ENCODE data around the gene RBM22. TPM values are rescaled to one million over a fixed set of nuclear protein-coding genes. Genes with fewer than 3 reads are reported as not detected.

The RBM22 gene
- total and polyA plus RNA-seq, 2 experiments from 2014 or later: 32.9 to 42.6 TPM

GRCh38 chr5:150659360-150660107, 41.3 kb downstream of the RBM22 start:
- Histone ChIP-seq H3K27ac (no peak overlapping the region), H3K79me2 (no peaks in the 10 kb centered on the region), H3K9me2 (replicated peaks; ENCODE audit: insufficient read depth) (no peaks in the 10 kb centered on the region), H4K20me1 (ENCODE audit: insufficient read depth, poor library complexity, severe bottlenecking) (no peaks in the 10 kb centered on the region), H3K27me3 (no peaks in the 10 kb centered on the region), H3K9me3 (ENCODE audit: low read depth) (no peaks in the 10 kb centered on the region), H3K4me2 (no peak overlapping the region), H2AFZ (no peak overlapping the region), H3K4me1 (ENCODE audit: insufficient read depth) (peaks cover 22% of the 10 kb centered on the region), H3K4me3 (no peak overlapping the region), H3K36me3 (replicated peaks; ENCODE audit: insufficient read depth, low read depth) (no peaks in the 10 kb centered on the region)
- 93% methylated on average over 10 of the region's 11 CpGs for WGBS (ENCODE audit: low lambda C conversion rate, missing lambda C conversion rate)
- no peak for TF ChIP-seq EZH2 (IDR thresholded peaks at IDR 0.05; ENCODE audit: borderline replicate concordance)
- no peak for TF ChIP-seq EZH2phosphoT487 (IDR thresholded peaks at IDR 0.05; ENCODE audit: low read depth, severe bottlenecking, unreplicated experiment)
- no peak for TF ChIP-seq CTCF (IDR thresholded peaks at IDR 0.05; ENCODE audit: poor library complexity)
- DNase-seq (ENCODE audit: low spot score): no peak

- no peak overlapping the region for H2AFZ ChIP-seq
- peak; percentile 16 for DNase-seq (ENCODE audit: low spot score)
- H3K79me2 ChIP-seq: no peaks in the 10 kb centered on the region
- H3K27me3 ChIP-seq: no peaks in the 10 kb centered on the region
- H3K9me2 ChIP-seq (replicated peaks; ENCODE audit: insufficient read depth): no peaks in the 10 kb centered on the region
- H3K4me3 ChIP-seq: no peak overlapping the region
- 82% methylated on average over 3 of the region's 3 CpGs for WGBS (ENCODE audit: low lambda C conversion rate, missing lambda C conversion rate)
- H3K4me2 ChIP-seq: no peak overlapping the region
- no peaks in the 10 kb centered on the region for H4K20me1 ChIP-seq (ENCODE audit: insufficient read depth, poor library complexity, severe bottlenecking)
- TF ChIP-seq EZH2phosphoT487 (IDR thresholded peaks at IDR 0.05; ENCODE audit: low read depth, severe bottlenecking, unreplicated experiment) (no peak), CTCF (IDR thresholded peaks at IDR 0.05; ENCODE audit: poor library complexity) (no peak), EZH2 (IDR thresholded peaks at IDR 0.05; ENCODE audit: borderline replicate concordance) (no peak)
- H3K4me1 ChIP-seq (ENCODE audit: insufficient read depth): peaks cover 22% of the 10 kb centered on the region
- no peaks in the 10 kb centered on the region for H3K36me3 ChIP-seq (replicated peaks; ENCODE audit: insufficient read depth, low read depth)
- H3K9me3 ChIP-seq (ENCODE audit: low read depth): no peaks in the 10 kb centered on the region
- no peak overlapping the region for H3K27ac ChIP-seq
Observed at GRCh38 chr5:150658699-150659265, 42.1 kb downstream of the RBM22 start.

GRCh38 chr5:150658121-150658520, 42.7 kb downstream of the RBM22 start:
- no peaks in the 10 kb centered on the region for H3K27me3 ChIP-seq
- WGBS (ENCODE audit: low lambda C conversion rate, missing lambda C conversion rate): 98% methylated on average over 4 of the region's 4 CpGs
- TF ChIP-seq CTCF (IDR thresholded peaks at IDR 0.05; ENCODE audit: poor library complexity) (no peak), EZH2 (IDR thresholded peaks at IDR 0.05; ENCODE audit: borderline replicate concordance) (no peak), EZH2phosphoT487 (IDR thresholded peaks at IDR 0.05; ENCODE audit: low read depth, severe bottlenecking, unreplicated experiment) (no peak)
- H3K9me3 ChIP-seq (ENCODE audit: low read depth): no peaks in the 10 kb centered on the region
- no peak overlapping the region for H3K27ac ChIP-seq
- no peaks in the 10 kb centered on the region for H3K9me2 ChIP-seq (replicated peaks; ENCODE audit: insufficient read depth)
- no peaks in the 10 kb centered on the region for H3K36me3 ChIP-seq (replicated peaks; ENCODE audit: insufficient read depth, low read depth)
- DNase-seq (ENCODE audit: low spot score): no peak
- H3K4me3 ChIP-seq: no peak overlapping the region
- no peak overlapping the region for H3K4me2 ChIP-seq
- no peak overlapping the region for H2AFZ ChIP-seq
- H3K79me2 ChIP-seq: no peaks in the 10 kb centered on the region
- no peaks in the 10 kb centered on the region for H4K20me1 ChIP-seq (ENCODE audit: insufficient read depth, poor library complexity, severe bottlenecking)
- peaks cover 22% of the 10 kb centered on the region for H3K4me1 ChIP-seq (ENCODE audit: insufficient read depth)
